ENCODE measurements around the gene DLL4.

- no peak for TF ChIP-seq POLR2A (IDR thresholded peaks at IDR 0.05)
- no peak for TF ChIP-seq CTCF (IDR thresholded peaks at IDR 0.05)
Measured at GRCh38 chr15:40957581-40958051, 28.5 kb downstream of the DLL4 start.

Data from Peyer's patch (tissue), 4 donors.